CD4-positive, alpha-beta T cell treated with Interleukin-6 at 100 ng/mL for 8 hours (primary cell): ENCODE results near the gene MT1H.
A peak's percentile ranks its signal among the peaks of the same experiment; 100 is the strongest.
"Not testable (repeated sequence)": the region's sequence is repeated elsewhere in the genome, so short reads cannot be mapped to it uniquely, and the experiment has no call there.

Experiments used
- DNase-seq: peaks from one replicate; pipeline ENCODE4 v3.0.0-alpha.2; 2020; ENCODE audit warnings: mixed read lengths, low spot score

MT1H gene

GRCh38 chr16:56665286-56666261 lies 4.0 kb upstream of the MT1H start:
- not testable (repeated sequence) for DNase-seq

GRCh38 chr16:56667581-56668571 lies 1.7 kb upstream of the MT1H start, which contains the start of gene MT1G:
Gene MT1G (minus strand): TSS chr16:56668065. CDS start chr16:56667993, 72 bp downstream.
- DNase-seq, result no peak

GRCh38 chr16:56669840-56670619 lies 416 bp downstream of the MT1H start:
- no peak for DNase-seq

GRCh38 chr16:56670620-56670934 lies 963 bp downstream of the MT1H start:
- DNase-seq, result no peak

- DNase-seq, result not testable (repeated sequence)
Observed at GRCh38 chr16:56671691-56672090, 2.1 kb downstream of the MT1H start.

GRCh38 chr16:56672171-56672570 lies 2.6 kb downstream of the MT1H start:
- DNase-seq, result not testable (repeated sequence)

- no peak for DNase-seq
Observed at GRCh38 chr16:56672761-56673536, 3.3 kb downstream of the MT1H start.

GRCh38 chr16:56673921-56674320 lies 4.3 kb downstream of the MT1H start:
- no peak for DNase-seq

- not testable (repeated sequence) for DNase-seq
Observed at GRCh38 chr16:56674570-56674969, 5.0 kb downstream of the MT1H start.

- peak; percentile 16 for DNase-seq
Observed at GRCh38 chr16:56675685-56676210, 6.1 kb downstream of the MT1H start.

GRCh38 chr16:56677474-56677873 lies 7.9 kb downstream of the MT1H start:
- no peak for DNase-seq

- DNase-seq, result no peak
Observed at GRCh38 chr16:56679078-56679730, 9.6 kb downstream of the MT1H start.

GRCh38 chr16:56679818-56680217 lies 10.2 kb downstream of the MT1H start:
- no peak for DNase-seq

GRCh38 chr16:56681939-56682702 lies 12.5 kb downstream of the MT1H start, which contains the start of gene MT1X:
Gene MT1X (plus strand): TSS chr16:56682470. CDS start chr16:56682541, 71 bp downstream.
- DNase-seq, result peak; percentile 85

- no peak for DNase-seq
Observed at GRCh38 chr16:56682703-56683397, 13.2 kb downstream of the MT1H start.

- DNase-seq, result no peak
Observed at GRCh38 chr16:56683424-56684172, 14.0 kb downstream of the MT1H start.

GRCh38 chr16:56684256-56684925 lies 14.8 kb downstream of the MT1H start:
- no peak for DNase-seq
